T-cell (primary cell): ENCODE results near the gene BRS3. TPM values are rescaled to one million over a fixed set of nuclear protein-coding genes. Genes with fewer than 3 reads are reported as not detected.
"Not testable (repeated sequence)": the region's sequence is repeated elsewhere in the genome, so short reads cannot be mapped to it uniquely, and the experiment has no call there.

ENCODE experiments used
- ATAC-seq, 4 experiments: fragments of 200-7000 bp in 3 of 4; fragments of 150-1000 bp in 1 of 4; cut with Tn5 transposase; replicated peaks in 1 of 4; 1 replicate in 3 of 4; 2 replicates in 1 of 4; pipeline ENCODE4 v1.10.0; 2021; ENCODE audit warnings: moderate library complexity in 3 of 4, mild to moderate bottlenecking in 2 of 4, moderate number of reproducible peaks in 1 of 4
- CTCF ChIA-PET, 2 donors: fragments of 300-600 bp; sonication (Branson Sonifier 250); formaldehyde crosslinking; loops; one replicate each; lab custom pipeline; 2022; ENCODE audit warnings: antibody characterized with exemption in 2 of 2; lab: Charles Lee
- POLR2A ChIA-PET, 2 donors: fragments of 300-600 bp; sonication (Branson Sonifier 250); formaldehyde crosslinking; loops; one replicate each; lab custom pipeline; 2022; ENCODE audit warnings: antibody characterized with exemption in 2 of 2; lab: Charles Lee
- DNase-seq, 35 experiments: peaks; one replicate each; pipeline versions ENCODE4 v3.0.0 to v3.0.0-alpha.2; 2013 to 2023
- H3K27ac ChIP-seq: one replicate; pipeline ENCODE4 v1.5.1; 2013; ENCODE audit warnings: low read length
- H3K27me3 ChIP-seq, 2 experiments: replicated peaks in 1 of 2; 1 replicate in 1 of 2; 2 replicates in 1 of 2; pipeline versions ENCODE4 v1.6.1 to v1.7.0; 2013; ENCODE audit warnings: low read length in 1 of 2, mixed read lengths in 1 of 2; ENCODE audit not compliant: control insufficient read depth in 2 of 2, insufficient read depth in 2 of 2; ENCODE audit errors: extremely low read depth in 1 of 2
- H3K36me3 ChIP-seq, 2 donors: 1 replicate in 1 of 2; 2 replicates in 1 of 2; pipeline versions ENCODE4 v1.6.1 to v1.7.0; 2013; ENCODE audit warnings: low read length in 1 of 2; ENCODE audit not compliant: control insufficient read depth in 2 of 2, insufficient read depth in 1 of 2; ENCODE audit errors: extremely low read depth in 1 of 2
- H3K4me1 ChIP-seq, 2 experiments: 1 replicate in 1 of 2; 2 replicates in 1 of 2; pipeline versions ENCODE4 v1.6.1 to v1.7.0; 2013; ENCODE audit warnings: low read length in 2 of 2, mixed read lengths in 1 of 2; ENCODE audit not compliant: insufficient read depth in 2 of 2, control insufficient read depth in 1 of 2; ENCODE audit errors: extremely low read depth in 1 of 2
- H3K4me3 ChIP-seq, 2 donors: 1 replicate in 1 of 2; 2 replicates in 1 of 2; pipeline versions ENCODE4 v1.5.1 to v1.7.0; 2013; ENCODE audit warnings: mild to moderate bottlenecking in 2 of 2, low read length in 1 of 2, moderate library complexity in 1 of 2; ENCODE audit not compliant: control insufficient read depth in 1 of 2; ENCODE audit errors: extremely low read depth in 1 of 2
- H3K9me3 ChIP-seq: 2 replicates; pipeline ENCODE4 v1.7.0; 2013
- H3K27ac Mint-ChIP-seq, 2 donors: one replicate each; pipeline ENCODE4 v1.8.0; 2020 to 2021; ENCODE audit warnings: mild to moderate bottlenecking in 2 of 2, mixed read lengths in 2 of 2
- H3K27me3 Mint-ChIP-seq, 2 donors: one replicate each; pipeline ENCODE4 v1.8.0; 2021 to 2022; ENCODE audit warnings: mixed read lengths in 2 of 2
- H3K36me3 Mint-ChIP-seq: one replicate; pipeline ENCODE4 v1.8.0; 2021; ENCODE audit warnings: mixed read lengths
- H3K4me1 Mint-ChIP-seq, 3 donors: one replicate each; pipeline ENCODE4 v1.8.0; 2020 to 2022; ENCODE audit warnings: mixed read lengths in 3 of 3, mild to moderate bottlenecking in 1 of 3
- H3K4me3 Mint-ChIP-seq, 3 donors: one replicate each; pipeline ENCODE4 v1.8.0; 2020 to 2022; ENCODE audit warnings: mild to moderate bottlenecking in 3 of 3, mixed read lengths in 3 of 3, moderate library complexity in 3 of 3
- H3K9me3 Mint-ChIP-seq, 3 donors: one replicate each; pipeline ENCODE4 v1.8.0; 2020 to 2022; ENCODE audit warnings: mixed read lengths in 3 of 3
- WGBS: methylation state at CpG from one replicate; pipeline ENCODE4 v1.1.5; 2013; ENCODE audit warnings: missing lambda C conversion rate; ENCODE audit not compliant: insufficient coverage; 5-methylcytosine and 5-hydroxymethylcytosine counted together
- total RNA-seq, 35 experiments: library from RNA in 6 of 35; stranded (reverse) in 6 of 35; fragments of 120-200 nt in 1 of 35; gene quantifications; one replicate each; pipeline versions ENCODE4 v1.2.1 to v1.2.4 and lab custom pipeline; 2013 to 2026

The BRS3 gene
- not detected for total RNA-seq
- total RNA-seq (2013): not detected
- total RNA-seq (lab: John Stamatoyannopoulos, UW): 0 reads per million in 29 experiments

DNA sequence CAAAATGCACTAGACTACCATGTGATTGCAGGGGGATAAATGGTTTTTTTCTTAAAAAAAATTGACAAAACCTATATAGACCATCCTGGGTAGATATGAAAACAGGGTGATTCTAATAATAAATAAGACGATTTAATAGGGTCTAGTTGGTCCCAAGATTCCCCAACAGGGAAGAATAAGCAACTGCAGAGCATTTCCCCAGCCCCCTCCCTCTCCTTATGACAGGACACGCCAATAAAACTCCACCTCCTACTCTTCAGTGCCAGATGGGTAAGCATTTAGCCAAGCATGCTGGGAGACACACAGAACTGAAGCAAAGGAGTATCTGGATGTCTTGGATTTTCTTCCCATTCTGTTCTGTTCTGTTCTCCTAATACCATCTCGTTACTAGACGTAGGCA, at the start of gene BRS3:
Gene BRS3 (plus strand): TSS at position 301 of the 400 bp plus-strand sequence. CDS start 168 bp downstream, outside the sequence.
- Mint-ChIP-seq H3K27ac (no peak within 1 kb of the TSS), H3K36me3 (no peaks in the 10 kb centered on the region), H3K4me3 (no peak within 1 kb of the TSS), H3K27me3 (peaks cover 32 to 61% of the 10 kb centered on the region in 2 donors), H3K9me3 (no peaks in the 10 kb centered on the region), H3K4me1 (no peaks in the 10 kb centered on the region)
- Histone ChIP-seq H3K4me1 (no peaks in the 10 kb centered on the region), H3K4me3 (no peak within 1 kb of the TSS), H3K27me3 (peaks cover 0 to 2% of the 10 kb centered on the region in 2 experiments), H3K9me3 (no peaks in the 10 kb centered on the region), H3K36me3 (no peaks in the 10 kb centered on the region), H3K27ac (no peak within 1 kb of the TSS)
- no CpG with 5 or more reads among the region's 4 CpGs for WGBS
- DNase-seq (no peak), ATAC-seq (no peak)
- ChIA-PET CTCF (no interaction called here), POLR2A (no interaction called here)

DNA sequence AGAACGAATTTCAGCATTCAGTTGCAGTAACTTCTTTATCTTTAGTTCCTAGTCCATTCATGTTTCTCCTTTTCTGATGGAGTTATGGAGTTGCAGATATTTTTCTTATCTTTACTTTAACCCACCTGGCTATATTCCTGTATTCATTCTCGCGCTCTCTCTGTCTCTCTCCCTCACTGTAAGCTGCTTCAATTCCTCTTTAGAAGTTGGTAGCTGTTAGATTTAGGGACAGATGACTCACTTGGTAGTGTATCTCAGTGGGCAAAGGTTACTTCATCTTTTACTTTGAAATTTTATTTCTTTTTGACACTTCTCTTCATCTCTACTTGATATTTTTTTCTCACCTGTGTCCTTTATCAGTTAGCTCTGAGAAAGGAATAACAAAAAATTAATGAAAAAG, 49.6 kb upstream of the BRS3 start:
- no peaks in the 10 kb centered on the region for H3K9me3 ChIP-seq
- DNase-seq (no peak), ATAC-seq (no peak)
- Mint-ChIP-seq H3K9me3 (no peaks in the 10 kb centered on the region), H3K4me3 (no peak overlapping the region), H3K27me3 (peaks cover 0 to 13% of the 10 kb centered on the region in 2 donors), H3K27ac (no peak overlapping the region), H3K4me1 (no peaks in the 10 kb centered on the region), H3K36me3 (no peaks in the 10 kb centered on the region)
- WGBS: no CpG with 5 or more reads among the region's 3 CpGs
- H3K27ac ChIP-seq: no peak overlapping the region
- ChIA-PET CTCF (no interaction called here), POLR2A (no interaction called here)
- no peak overlapping the region for H3K4me3 ChIP-seq
- no peaks in the 10 kb centered on the region for H3K36me3 ChIP-seq
- no peaks in the 10 kb centered on the region for H3K4me1 ChIP-seq
- no peaks in the 10 kb centered on the region for H3K27me3 ChIP-seq

DNA sequence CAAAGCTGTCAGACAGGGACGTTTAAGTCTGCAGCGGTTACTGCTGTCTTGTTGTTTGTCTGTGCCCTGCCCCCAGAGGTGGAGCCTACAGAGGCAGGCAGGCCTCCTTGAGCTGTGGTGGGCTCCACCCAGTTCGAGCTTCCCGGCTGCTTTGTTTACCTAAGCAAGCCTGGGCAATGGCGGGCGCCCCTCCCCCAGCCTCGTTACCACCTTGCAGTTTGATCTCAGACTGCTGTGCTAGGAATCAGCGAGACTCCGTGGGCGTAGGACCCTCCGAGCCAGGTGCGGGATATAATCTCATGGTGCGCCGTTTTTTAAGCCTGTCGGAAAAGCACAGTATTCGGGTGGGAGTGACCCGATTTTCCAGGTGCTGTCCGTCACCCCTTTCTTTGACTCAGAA, 42.1 kb upstream of the BRS3 start:
- CTCF ChIA-PET, H3K27me3 ChIP-seq, H3K27ac ChIP-seq, H3K4me3 Mint-ChIP-seq, H3K4me3 ChIP-seq, H3K9me3 Mint-ChIP-seq, H3K36me3 ChIP-seq, ATAC-seq, H3K27me3 Mint-ChIP-seq, H3K4me1 Mint-ChIP-seq, H3K27ac Mint-ChIP-seq, H3K4me1 ChIP-seq, DNase-seq, H3K9me3 ChIP-seq, H3K36me3 Mint-ChIP-seq: not testable (repeated sequence)
- POLR2A ChIA-PET: interaction anchor here in 1 of 2 donors (0.6 kb wide), 1 partner anchor 357 kb away, joined by 3 read pairs; no protein-coding TSS in a partner anchor
- WGBS: no CpG with 5 or more reads among the region's 18 CpGs

DNA sequence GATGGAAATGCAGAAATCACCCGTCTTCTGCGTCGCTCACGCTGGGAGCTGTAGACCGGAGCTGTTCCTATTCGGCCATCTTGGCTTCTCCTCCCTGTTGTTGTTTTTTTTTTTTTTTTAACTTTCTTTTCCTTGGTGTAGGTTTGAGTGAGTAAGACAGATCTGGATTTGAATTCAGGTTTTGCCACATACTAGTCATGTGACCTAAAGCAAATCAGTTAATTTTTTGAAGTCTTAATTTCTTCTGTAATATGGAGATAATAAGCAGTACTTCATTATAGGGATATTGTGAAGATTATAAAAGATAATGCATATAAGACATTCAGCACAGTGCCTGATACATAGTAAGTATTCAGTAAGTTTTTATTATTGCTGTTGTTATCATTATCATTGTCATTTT, 41.5 kb upstream of the BRS3 start:
- Mint-ChIP-seq H3K27ac (no peak overlapping the region), H3K9me3 (no peaks in the 10 kb centered on the region), H3K27me3 (peaks cover 3 to 7% of the 10 kb centered on the region in 2 donors), H3K4me1 (no peaks in the 10 kb centered on the region), H3K4me3 (no peak overlapping the region), H3K36me3 (no peaks in the 10 kb centered on the region)
- Histone ChIP-seq H3K9me3 (no peaks in the 10 kb centered on the region), H3K4me3 (no peak overlapping the region), H3K36me3 (no peaks in the 10 kb centered on the region), H3K27me3 (no peaks in the 10 kb centered on the region), H3K4me1 (no peaks in the 10 kb centered on the region), H3K27ac (no peak overlapping the region)
- DNase-seq (no peak), ATAC-seq (no peak)
- WGBS: no CpG with 5 or more reads among the region's 6 CpGs
- ChIA-PET CTCF (interaction anchor here in 1 of 2 donors (0.6 kb wide), 2 partner anchors 181 to 485 kb away, joined by 3 read pairs; no protein-coding TSS in a partner anchor), POLR2A (interaction anchor here in 1 of 2 donors (0.6 kb wide), 1 partner anchor 357 kb away, joined by 3 read pairs; no protein-coding TSS in a partner anchor)

DNA sequence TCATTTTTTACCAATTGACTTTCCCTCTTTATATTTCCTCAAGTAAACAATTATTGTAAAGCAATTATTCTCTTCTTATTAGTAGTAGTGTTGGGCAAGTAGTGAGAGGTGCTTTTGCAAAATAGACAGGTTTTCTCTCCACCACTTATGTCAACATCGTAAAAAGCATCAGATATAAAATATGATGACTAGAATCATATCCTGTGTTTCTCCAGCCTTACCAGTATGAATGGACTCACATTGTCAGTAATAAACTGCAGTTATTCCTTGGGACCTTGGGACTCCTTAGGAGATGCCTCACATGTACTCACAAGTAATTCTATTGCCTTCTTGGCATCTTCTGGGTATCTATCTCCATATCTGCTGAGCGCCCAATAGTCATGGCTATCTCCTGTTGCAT, 40.4 kb upstream of the BRS3 start:
- no peak overlapping the region for H3K27ac Mint-ChIP-seq
- no CpG with 5 or more reads among the region's 2 CpGs for WGBS
- no peaks in the 10 kb centered on the region for H3K36me3 Mint-ChIP-seq
- H3K4me3 Mint-ChIP-seq: no peak overlapping the region
- DNase-seq (no peak), ATAC-seq (no peak)
- H3K4me1 Mint-ChIP-seq: no peaks in the 10 kb centered on the region
- ChIA-PET CTCF (no interaction called here), POLR2A (no interaction called here)
- no peaks in the 10 kb centered on the region for H3K9me3 Mint-ChIP-seq
- H3K9me3 ChIP-seq: no peaks in the 10 kb centered on the region
- no peaks in the 10 kb centered on the region for H3K27me3 ChIP-seq
- no peaks in the 10 kb centered on the region for H3K4me1 ChIP-seq
- no peak overlapping the region for H3K4me3 ChIP-seq
- no peaks in the 10 kb centered on the region for H3K36me3 ChIP-seq
- H3K27me3 Mint-ChIP-seq: peaks cover 3 to 7% of the 10 kb centered on the region in 2 donors
- no peak overlapping the region for H3K27ac ChIP-seq

DNA sequence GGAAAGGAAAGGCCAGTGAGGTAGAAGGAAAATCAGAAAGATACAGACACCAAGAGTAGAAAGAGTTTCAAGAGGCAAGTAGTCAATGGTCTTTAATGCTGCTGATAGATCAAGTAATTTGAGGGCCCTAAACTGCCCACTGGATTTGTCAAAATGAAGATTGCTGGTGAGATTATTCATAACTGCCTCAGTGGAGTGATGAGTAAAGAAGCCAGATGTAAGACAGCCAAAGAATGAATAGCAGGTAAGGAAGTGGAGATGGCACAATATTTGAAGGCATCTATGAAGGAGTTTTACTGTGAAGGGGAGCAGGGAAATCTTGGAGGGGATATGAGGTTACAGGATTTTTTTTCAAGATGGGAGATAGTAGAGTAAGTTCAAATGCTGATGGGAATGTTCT, 39.8 kb upstream of the BRS3 start:
- Histone ChIP-seq H3K27me3 (no peaks in the 10 kb centered on the region), H3K4me1 (no peaks in the 10 kb centered on the region), H3K27ac (no peak overlapping the region), H3K36me3 (no peaks in the 10 kb centered on the region), H3K9me3 (no peaks in the 10 kb centered on the region), H3K4me3 (no peak overlapping the region)
- Mint-ChIP-seq H3K36me3 (no peaks in the 10 kb centered on the region), H3K27ac (no peak overlapping the region), H3K4me1 (no peaks in the 10 kb centered on the region), H3K27me3 (peaks cover 3 to 7% of the 10 kb centered on the region in 2 donors), H3K4me3 (no peak overlapping the region), H3K9me3 (no peaks in the 10 kb centered on the region)
- ATAC-seq (no peak), DNase-seq (no peak)
- ChIA-PET POLR2A (no interaction called here), CTCF (no interaction called here)
